Natural killer cell treated with Interleukin-12 subunit alpha and Interleukin-12 subunit beta and Interleukin-15 and Interleukin-18, amount 100 ng/mL, for 72 hours (primary cell): Measurements from ENCODE around the gene ZNF678. TPM values are rescaled to one million over a fixed set of nuclear protein-coding genes. Genes with fewer than 3 reads are reported as not detected.
"Not testable (repeated sequence)": the region's sequence is repeated elsewhere in the genome, so short reads cannot be mapped to it uniquely, and the experiment has no call there.

ENCODE experiments used
- ATAC-seq, 2 donors: fragments of 150-1000 bp; cut with Tn5 transposase in 1 of 2; sonication (Bioruptor Pico), chemical (Tn5 transposase) in 1 of 2; 2 replicates each; pipeline ENCODE4 v1.10.0; 2021
- DNase-seq: peaks from one replicate; pipeline ENCODE4 v3.0.0; 2022; ENCODE audit warnings: low spot score
- H3K27ac Mint-ChIP-seq, 2 donors: 1 replicate in 1 of 2; 2 replicates in 1 of 2; pipeline ENCODE4 v1.8.0; 2022; ENCODE audit warnings: mixed read lengths in 2 of 2, mild to moderate bottlenecking in 1 of 2, moderate library complexity in 1 of 2
- H3K27me3 Mint-ChIP-seq, 2 donors: 1 replicate in 1 of 2; 2 replicates in 1 of 2; pipeline ENCODE4 v1.8.0; 2022; ENCODE audit warnings: mixed read lengths in 2 of 2
- H3K36me3 Mint-ChIP-seq: one replicate; pipeline ENCODE4 v1.8.0; 2022; ENCODE audit warnings: mixed read lengths
- H3K4me1 Mint-ChIP-seq, 2 donors: 1 replicate in 1 of 2; 2 replicates in 1 of 2; pipeline ENCODE4 v1.8.0; 2022; ENCODE audit warnings: low read depth in 2 of 2, mixed read lengths in 2 of 2, mild to moderate bottlenecking in 1 of 2
- H3K4me3 Mint-ChIP-seq: one replicate; pipeline ENCODE4 v1.8.0; 2022; ENCODE audit warnings: mixed read lengths
- H3K9me3 Mint-ChIP-seq: 2 replicates; pipeline ENCODE4 v1.8.0; 2022; ENCODE audit warnings: mixed read lengths
- total RNA-seq, 2 donors: library from RNA; stranded (reverse); gene quantifications; one replicate each; pipeline ENCODE4 v1.2.3, GENCODE V29; 2022

Gene ZNF678
- total RNA-seq, 2 donors from 2014 or later: 5.7 to 7.6 TPM

- no peak for DNase-seq
- H3K27me3 Mint-ChIP-seq: peaks cover 0 to 1% of the 10 kb centered on the region in 2 donors
- peaks cover 2% of the 10 kb centered on the region for H3K36me3 Mint-ChIP-seq
- no peak for ATAC-seq
- peaks cover 0 to 4% of the 10 kb centered on the region in 2 donors for H3K4me1 Mint-ChIP-seq
- H3K27ac Mint-ChIP-seq: no peak overlapping the region
- H3K9me3 Mint-ChIP-seq: no peaks in the 10 kb centered on the region
- no peak overlapping the region for H3K4me3 Mint-ChIP-seq
Measured at GRCh38 chr1:227545361-227545760, 18.0 kb upstream of the ZNF678 start.

GRCh38 chr1:227546059-227546458, 17.3 kb upstream of the ZNF678 start:
- Mint-ChIP-seq H3K27me3 (peaks cover 0 to 7% of the 10 kb centered on the region in 2 donors), H3K27ac (no peak overlapping the region), H3K4me1 (peaks cover 0 to 4% of the 10 kb centered on the region in 2 donors), H3K36me3 (peaks cover 9% of the 10 kb centered on the region), H3K9me3 (peaks cover 3% of the 10 kb centered on the region), H3K4me3 (no peak overlapping the region)
- ATAC-seq: no peak
- DNase-seq: no peak

GRCh38 chr1:227546598-227547309, 16.6 kb upstream of the ZNF678 start:
- DNase-seq (no peak), ATAC-seq (no peak)
- H3K9me3 Mint-ChIP-seq: peaks cover 5% of the 10 kb centered on the region
- peaks cover 0 to 4% of the 10 kb centered on the region in 2 donors for H3K4me1 Mint-ChIP-seq
- H3K4me3 Mint-ChIP-seq: no peak overlapping the region
- H3K27ac Mint-ChIP-seq: peak overlapping the region in 1 of 2 donors; percentile 51
- H3K27me3 Mint-ChIP-seq: peaks cover 2 to 8% of the 10 kb centered on the region in 2 donors
- peaks cover 14% of the 10 kb centered on the region for H3K36me3 Mint-ChIP-seq

- H3K27me3 Mint-ChIP-seq: peaks cover 7 to 12% of the 10 kb centered on the region in 2 donors
Measured at GRCh38 chr1:227547310-227548118, 15.8 kb upstream of the ZNF678 start.

GRCh38 chr1:227548119-227548397, 15.3 kb upstream of the ZNF678 start:
- Mint-ChIP-seq H3K36me3 (peaks cover 27% of the 10 kb centered on the region), H3K4me3 (no peak overlapping the region), H3K4me1 (peaks cover 0 to 1% of the 10 kb centered on the region in 2 donors), H3K9me3 (peaks cover 14% of the 10 kb centered on the region), H3K27ac (no peak overlapping the region), H3K27me3 (peaks cover 12 to 15% of the 10 kb centered on the region in 2 donors)
- DNase-seq (no peak), ATAC-seq (no peak)

More at GRCh38 chr1:227547310-227548118, 15.8 kb upstream of the ZNF678 start:
- Mint-ChIP-seq H3K27ac (peak overlapping the region in 1 of 2 donors; percentile 51), H3K9me3 (peaks cover 11% of the 10 kb centered on the region), H3K4me3 (no peak overlapping the region), H3K36me3 (peaks cover 22% of the 10 kb centered on the region), H3K4me1 (peaks cover 0 to 4% of the 10 kb centered on the region in 2 donors)
- ATAC-seq (peak in 1 of 2 donors; percentile 30), DNase-seq (no peak)

- Mint-ChIP-seq H3K36me3 (peaks cover 27% of the 10 kb centered on the region), H3K9me3 (peaks cover 14% of the 10 kb centered on the region), H3K4me1 (no peaks in the 10 kb centered on the region), H3K4me3 (no peak overlapping the region), H3K27ac (no peak overlapping the region), H3K27me3 (peaks cover 13 to 15% of the 10 kb centered on the region in 2 donors)
- ATAC-seq: no peak
- no peak for DNase-seq
Measured at GRCh38 chr1:227548448-227548847, 14.9 kb upstream of the ZNF678 start.

- Mint-ChIP-seq H3K4me3 (no peak overlapping the region), H3K9me3 (peaks cover 14% of the 10 kb centered on the region), H3K4me1 (no peaks in the 10 kb centered on the region), H3K27ac (no peak overlapping the region), H3K27me3 (peaks cover 13 to 21% of the 10 kb centered on the region in 2 donors), H3K36me3 (peaks cover 27% of the 10 kb centered on the region)
- ATAC-seq (no peak), DNase-seq (no peak)
Measured at GRCh38 chr1:227549892-227550291, 13.5 kb upstream of the ZNF678 start.

GRCh38 chr1:227551881-227552280, 11.5 kb upstream of the ZNF678 start:
- not testable (repeated sequence) for DNase-seq, H3K4me1 Mint-ChIP-seq, H3K27ac Mint-ChIP-seq, ATAC-seq, H3K4me3 Mint-ChIP-seq
- H3K27me3 Mint-ChIP-seq: peaks cover 13 to 21% of the 10 kb centered on the region in 2 donors
- peaks cover 27% of the 10 kb centered on the region for H3K36me3 Mint-ChIP-seq
- peaks cover 14% of the 10 kb centered on the region for H3K9me3 Mint-ChIP-seq

- H3K27me3 Mint-ChIP-seq: peaks cover 28 to 32% of the 10 kb centered on the region in 2 donors
- ATAC-seq (no peak), DNase-seq (no peak)
- no peak overlapping the region for H3K27ac Mint-ChIP-seq
- peaks cover 11% of the 10 kb centered on the region for H3K9me3 Mint-ChIP-seq
- peaks cover 13% of the 10 kb centered on the region in 2 donors for H3K4me1 Mint-ChIP-seq
- peaks cover 30% of the 10 kb centered on the region for H3K36me3 Mint-ChIP-seq
- H3K4me3 Mint-ChIP-seq: no peak overlapping the region
Measured at GRCh38 chr1:227556288-227556687, 7.1 kb upstream of the ZNF678 start.

- H3K9me3 Mint-ChIP-seq: no peaks in the 10 kb centered on the region
Measured at GRCh38 chr1:227557962-227558725, 5.2 kb upstream of the ZNF678 start.

GRCh38 chr1:227558732-227559262, 4.6 kb upstream of the ZNF678 start:
- DNase-seq (no peak), ATAC-seq (no peak)
- Mint-ChIP-seq H3K9me3 (no peaks in the 10 kb centered on the region), H3K4me3 (no peak overlapping the region), H3K36me3 (peaks cover 14% of the 10 kb centered on the region), H3K27me3 (peaks cover 23 to 31% of the 10 kb centered on the region in 2 donors), H3K4me1 (peaks cover 14 to 22% of the 10 kb centered on the region in 2 donors), H3K27ac (no peak overlapping the region)

More at GRCh38 chr1:227557962-227558725, 5.2 kb upstream of the ZNF678 start:
- H3K4me3 Mint-ChIP-seq: no peak overlapping the region
- no peak overlapping the region for H3K27ac Mint-ChIP-seq
- H3K36me3 Mint-ChIP-seq: peaks cover 14% of the 10 kb centered on the region
- H3K4me1 Mint-ChIP-seq: peaks cover 13 to 17% of the 10 kb centered on the region in 2 donors
- H3K27me3 Mint-ChIP-seq: peaks cover 26 to 31% of the 10 kb centered on the region in 2 donors
- no peak for ATAC-seq
- no peak for DNase-seq

- DNase-seq (no peak), ATAC-seq (no peak)
- Mint-ChIP-seq H3K9me3 (no peaks in the 10 kb centered on the region), H3K4me3 (no peak overlapping the region), H3K27ac (no peak overlapping the region), H3K4me1 (peaks cover 21 to 28% of the 10 kb centered on the region in 2 donors), H3K36me3 (peaks cover 14% of the 10 kb centered on the region), H3K27me3 (peaks cover 20 to 31% of the 10 kb centered on the region in 2 donors)
Measured at GRCh38 chr1:227559499-227559898, 3.9 kb upstream of the ZNF678 start.

GRCh38 chr1:227559926-227560325, 3.4 kb upstream of the ZNF678 start:
- Mint-ChIP-seq H3K4me3 (peak overlapping the region; percentile 8), H3K27ac (no peak overlapping the region), H3K36me3 (peaks cover 14% of the 10 kb centered on the region), H3K9me3 (no peaks in the 10 kb centered on the region), H3K4me1 (peaks cover 22 to 28% of the 10 kb centered on the region in 2 donors), H3K27me3 (peaks cover 20 to 31% of the 10 kb centered on the region in 2 donors)
- DNase-seq (no peak), ATAC-seq (no peak)
